ENCODE measurements around the gene LRRC51.

GRCh38 chr11:72088076-72088808 lies 7.6 kb downstream of the LRRC51 start:
- TF ChIP-seq, protein P1, sequence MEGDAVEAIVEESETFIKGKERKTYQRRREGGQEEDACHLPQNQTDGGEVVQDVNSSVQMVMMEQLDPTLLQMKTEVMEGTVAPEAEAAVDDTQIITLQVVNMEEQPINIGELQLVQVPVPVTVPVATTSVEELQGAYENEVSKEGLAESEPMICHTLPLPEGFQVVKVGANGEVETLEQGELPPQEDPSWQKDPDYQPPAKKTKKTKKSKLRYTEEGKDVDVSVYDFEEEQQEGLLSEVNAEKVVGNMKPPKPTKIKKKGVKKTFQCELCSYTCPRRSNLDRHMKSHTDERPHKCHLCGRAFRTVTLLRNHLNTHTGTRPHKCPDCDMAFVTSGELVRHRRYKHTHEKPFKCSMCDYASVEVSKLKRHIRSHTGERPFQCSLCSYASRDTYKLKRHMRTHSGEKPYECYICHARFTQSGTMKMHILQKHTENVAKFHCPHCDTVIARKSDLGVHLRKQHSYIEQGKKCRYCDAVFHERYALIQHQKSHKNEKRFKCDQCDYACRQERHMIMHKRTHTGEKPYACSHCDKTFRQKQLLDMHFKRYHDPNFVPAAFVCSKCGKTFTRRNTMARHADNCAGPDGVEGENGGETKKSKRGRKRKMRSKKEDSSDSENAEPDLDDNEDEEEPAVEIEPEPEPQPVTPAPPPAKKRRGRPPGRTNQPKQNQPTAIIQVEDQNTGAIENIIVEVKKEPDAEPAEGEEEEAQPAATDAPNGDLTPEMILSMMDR (IDR thresholded peaks at IDR 0.05) = no peak
- TF ChIP-seq POLR2A (IDR thresholded peaks at IDR 0.05) = no peak
